ENCODE results near the gene KIF3B. TPM values are rescaled to one million over a fixed set of nuclear protein-coding genes. Genes with fewer than 3 reads are reported as not detected.
A peak's percentile ranks its signal among the peaks of the same experiment; 100 is the strongest.
"Not testable (repeated sequence)": the region's sequence is repeated elsewhere in the genome, so short reads cannot be mapped to it uniquely, and the experiment has no call there.

KIF3B gene
- total RNA-seq, 2 donors from 2014 or later = 41.7 to 49.2 TPM

- Histone ChIP-seq H3K36me3 (no peaks in the 10 kb centered on the region), H3K27me3 (no peaks in the 10 kb centered on the region), H3K9ac (ENCODE audit: low read depth in 2 of 2, low read length in 2 of 2) (peak overlapping the region in 1 of 2 donors; percentile 53), H3K4me1 (peaks cover 17% of the 10 kb centered on the region), H3K9me3 (no peaks in the 10 kb centered on the region), H3K27ac (peak overlapping the region; percentile 28), H3K4me3 (no peak overlapping the region)
- intact Hi-C loops (cut with DNase I) = no loop called here
- peak; percentile 57 for DNase-seq
- TF ChIP-seq CTCF (IDR thresholded peaks at IDR 0.05) = no peak
Observed at GRCh38 chr20:32285621-32286371, 8.3 kb downstream of the KIF3B start.

DNA sequence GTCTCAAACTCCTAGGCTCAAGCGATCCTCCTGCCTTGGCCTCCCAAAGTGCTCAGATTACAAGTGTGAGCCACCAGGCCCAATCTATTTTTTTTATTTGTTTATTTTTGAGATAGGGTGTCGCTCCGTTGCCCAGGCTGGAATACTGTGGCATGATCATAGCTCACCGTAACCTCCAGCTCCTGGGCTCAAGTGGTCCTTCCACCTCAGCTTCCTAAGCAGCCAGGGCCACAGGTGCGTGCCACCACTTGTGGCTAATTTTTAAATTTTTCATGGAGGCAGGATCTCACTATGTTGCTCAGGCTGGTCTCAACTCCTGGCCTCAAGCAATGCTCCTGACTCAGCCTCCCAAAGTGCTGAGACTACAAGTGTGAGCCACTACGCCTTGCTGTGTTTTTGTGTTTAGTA, 9.8 kb downstream of the KIF3B start:
- intact Hi-C loops (cut with DNase I) = no loop called here
- Histone ChIP-seq H3K4me3 (no peak overlapping the region), H3K36me3 (no peaks in the 10 kb centered on the region), H3K27ac (no peak overlapping the region), H3K4me1 (peaks cover 17% of the 10 kb centered on the region), H3K9ac (ENCODE audit: low read depth in 2 of 2, low read length in 2 of 2) (no peak overlapping the region), H3K9me3 (no peaks in the 10 kb centered on the region), H3K27me3 (no peaks in the 10 kb centered on the region)
- no peak for TF ChIP-seq CTCF (IDR thresholded peaks at IDR 0.05)
- DNase-seq = no peak

- Histone ChIP-seq H3K4me3 (no peak overlapping the region), H3K4me1 (peaks cover 17% of the 10 kb centered on the region), H3K36me3 (no peaks in the 10 kb centered on the region), H3K9ac (ENCODE audit: low read depth in 2 of 2, low read length in 2 of 2) (no peak overlapping the region), H3K27me3 (no peaks in the 10 kb centered on the region), H3K27ac (no peak overlapping the region), H3K9me3 (no peaks in the 10 kb centered on the region)
- TF ChIP-seq CTCF (IDR thresholded peaks at IDR 0.05) = no peak
- intact Hi-C loops (cut with DNase I) = no loop called here
- DNase-seq = no peak
Observed at GRCh38 chr20:32288225-32288849, 10.9 kb downstream of the KIF3B start.

DNA sequence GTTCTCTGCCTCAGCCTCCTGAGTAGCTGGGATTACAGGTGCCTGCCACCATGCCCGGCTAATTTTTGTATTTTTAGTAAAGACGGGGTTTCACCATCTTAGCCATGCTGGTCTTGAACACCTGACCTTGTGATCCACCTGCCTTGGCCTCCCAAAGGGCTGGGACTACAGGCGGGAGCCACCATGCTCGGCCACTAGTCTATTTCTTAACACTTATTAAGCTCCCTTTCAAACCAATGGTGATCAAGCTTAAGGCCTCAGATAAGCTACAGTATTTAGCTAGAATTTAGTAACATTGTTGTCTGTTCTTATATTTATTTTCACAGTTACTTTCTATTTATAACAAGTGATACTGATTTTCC, 11.8 kb downstream of the KIF3B start:
- H3K9ac ChIP-seq (ENCODE audit: low read depth in 2 of 2, low read length in 2 of 2); intact Hi-C loops (cut with DNase I): not testable (repeated sequence)
- H3K27ac ChIP-seq = peak overlapping the region; percentile 72

GRCh38 chr20:32289661-32290431, 12.4 kb downstream of the KIF3B start:
- H3K27me3 ChIP-seq = no peaks in the 10 kb centered on the region
- DNase-seq = peak; percentile 81
- intact Hi-C loops (cut with DNase I) = no loop called here
- H3K4me3 ChIP-seq = no peak overlapping the region
- H3K36me3 ChIP-seq = no peaks in the 10 kb centered on the region
- peak overlapping the region; percentile 72 for H3K27ac ChIP-seq
- peak overlapping the region in 1 of 2 donors; percentile 47 for H3K9ac ChIP-seq (ENCODE audit: low read depth in 2 of 2, low read length in 2 of 2)
- no peak for TF ChIP-seq CTCF (IDR thresholded peaks at IDR 0.05)
- peaks cover 17% of the 10 kb centered on the region for H3K4me1 ChIP-seq
- H3K9me3 ChIP-seq = no peaks in the 10 kb centered on the region

More for the DNA sequence above, 11.8 kb downstream of the KIF3B start:
- not testable (repeated sequence) for H3K27me3 ChIP-seq, H3K4me3 ChIP-seq, H3K9me3 ChIP-seq, H3K36me3 ChIP-seq, DNase-seq
- H3K4me1 ChIP-seq = peaks cover 17% of the 10 kb centered on the region

All from colonic mucosa (tissue), 4 donors.